Inferior parietal cortex (tissue), 1 donor: Measurements from ENCODE around the gene OVOL1.

Experiments used
- DNase-seq: peaks from one replicate; pipeline ENCODE4 v3.0.0-alpha.2; 2016; ENCODE audit errors: extremely low spot score

Gene OVOL1

DNA sequence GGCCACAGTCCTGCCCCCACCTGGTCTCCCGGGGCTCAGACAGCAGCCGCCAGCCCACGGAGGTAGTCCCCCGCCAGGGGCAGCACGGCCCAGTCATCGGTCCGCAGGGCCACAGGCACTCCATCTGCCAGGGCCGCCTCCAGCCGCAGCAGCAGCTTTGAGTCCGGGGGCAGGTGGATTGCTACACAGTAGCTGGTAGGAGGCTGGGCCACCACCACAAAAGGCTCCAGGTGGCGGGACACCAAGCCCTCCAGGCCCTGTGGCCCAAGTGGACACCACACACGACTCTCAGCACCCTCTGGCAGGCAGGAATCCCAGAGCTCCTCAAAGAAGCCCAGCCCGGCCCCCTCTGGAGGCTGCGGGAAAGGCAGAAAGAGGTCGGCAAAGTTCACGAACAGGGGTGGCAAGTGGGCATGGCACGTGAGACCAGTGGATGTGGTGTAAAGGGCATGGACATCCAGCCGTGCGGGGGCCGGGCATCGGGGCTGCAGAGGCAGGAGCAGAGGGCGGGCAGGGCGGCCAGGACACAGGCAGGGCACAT is 9.0 kb upstream of the OVOL1 start:
- DNase-seq, result no peak

DNA sequence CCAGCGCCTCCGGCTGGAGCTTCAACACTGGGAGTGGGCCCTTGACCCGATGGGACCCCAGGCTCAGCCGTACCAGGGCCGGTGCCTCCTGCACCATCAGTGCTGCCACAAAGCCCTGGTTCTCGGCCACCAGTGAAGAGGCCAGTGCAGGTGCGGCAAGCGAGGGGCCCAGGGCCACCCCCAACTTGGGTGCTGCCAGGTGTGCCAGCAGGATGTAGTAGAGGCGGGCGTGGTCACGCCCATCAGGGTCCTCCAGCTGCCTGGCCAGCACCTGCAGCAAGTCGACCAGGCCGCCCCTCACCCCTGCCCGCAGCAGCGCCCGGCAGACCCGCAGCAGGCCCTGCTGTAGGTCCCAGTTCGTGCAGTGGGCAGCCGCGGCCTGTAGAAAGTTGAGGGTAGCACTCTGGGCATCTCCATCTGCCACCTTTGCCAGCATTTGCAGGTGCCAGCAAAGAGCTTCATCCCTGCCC is 8.4 kb upstream of the OVOL1 start:
- no peak for DNase-seq

DNA sequence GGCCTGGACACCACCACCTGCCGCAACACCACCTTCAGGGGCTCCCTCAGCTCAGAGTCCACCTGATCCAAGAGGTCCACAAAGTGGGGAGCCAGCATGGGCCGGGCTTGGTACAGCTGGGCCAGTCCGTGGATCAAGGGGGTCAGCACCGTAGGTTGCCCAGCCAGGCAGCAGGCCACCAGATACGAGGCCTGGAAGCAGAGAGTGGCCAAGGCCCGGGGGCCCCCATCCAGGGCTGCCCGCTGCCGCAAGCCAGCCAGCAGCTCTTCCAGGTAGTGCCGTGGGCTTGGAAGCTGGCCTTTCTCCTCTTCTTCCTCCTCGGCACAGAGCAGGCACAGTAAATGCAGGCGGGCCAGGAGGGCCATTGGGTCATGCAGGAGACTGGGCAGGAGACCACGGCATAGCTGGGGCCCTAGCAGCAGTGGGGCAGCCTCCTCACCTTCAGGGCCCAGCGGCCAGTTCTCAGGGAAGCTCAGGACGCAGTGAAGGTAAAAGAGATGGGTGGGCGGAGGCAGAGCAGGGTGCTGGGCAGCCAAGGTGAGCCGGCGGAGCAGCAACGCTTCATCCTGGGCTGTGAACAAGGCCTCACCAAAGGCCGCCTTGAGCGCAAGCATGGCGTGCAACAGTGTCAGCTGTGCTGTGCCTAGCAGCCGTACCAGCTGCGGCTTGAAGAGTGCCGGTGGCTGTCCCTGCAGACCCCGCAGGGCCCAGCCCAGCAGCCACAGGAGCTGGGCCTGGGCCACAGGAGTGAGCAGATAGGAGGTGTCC is 7.8 kb upstream of the OVOL1 start:
- DNase-seq, result no peak

DNA sequence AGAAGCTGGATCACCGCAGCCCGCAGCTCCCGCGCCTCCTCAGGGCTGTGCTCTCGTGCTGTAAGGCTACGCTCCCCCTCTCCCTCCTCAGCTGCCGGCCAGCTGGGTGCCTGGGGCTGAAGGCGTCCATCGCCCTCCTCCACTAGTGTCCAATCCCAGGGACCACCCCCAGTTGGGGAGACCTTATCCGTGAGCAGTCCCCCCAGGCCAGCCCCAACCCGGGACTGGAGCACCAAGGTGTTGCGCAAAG is 7.3 kb upstream of the OVOL1 start:
- no peak for DNase-seq

DNA sequence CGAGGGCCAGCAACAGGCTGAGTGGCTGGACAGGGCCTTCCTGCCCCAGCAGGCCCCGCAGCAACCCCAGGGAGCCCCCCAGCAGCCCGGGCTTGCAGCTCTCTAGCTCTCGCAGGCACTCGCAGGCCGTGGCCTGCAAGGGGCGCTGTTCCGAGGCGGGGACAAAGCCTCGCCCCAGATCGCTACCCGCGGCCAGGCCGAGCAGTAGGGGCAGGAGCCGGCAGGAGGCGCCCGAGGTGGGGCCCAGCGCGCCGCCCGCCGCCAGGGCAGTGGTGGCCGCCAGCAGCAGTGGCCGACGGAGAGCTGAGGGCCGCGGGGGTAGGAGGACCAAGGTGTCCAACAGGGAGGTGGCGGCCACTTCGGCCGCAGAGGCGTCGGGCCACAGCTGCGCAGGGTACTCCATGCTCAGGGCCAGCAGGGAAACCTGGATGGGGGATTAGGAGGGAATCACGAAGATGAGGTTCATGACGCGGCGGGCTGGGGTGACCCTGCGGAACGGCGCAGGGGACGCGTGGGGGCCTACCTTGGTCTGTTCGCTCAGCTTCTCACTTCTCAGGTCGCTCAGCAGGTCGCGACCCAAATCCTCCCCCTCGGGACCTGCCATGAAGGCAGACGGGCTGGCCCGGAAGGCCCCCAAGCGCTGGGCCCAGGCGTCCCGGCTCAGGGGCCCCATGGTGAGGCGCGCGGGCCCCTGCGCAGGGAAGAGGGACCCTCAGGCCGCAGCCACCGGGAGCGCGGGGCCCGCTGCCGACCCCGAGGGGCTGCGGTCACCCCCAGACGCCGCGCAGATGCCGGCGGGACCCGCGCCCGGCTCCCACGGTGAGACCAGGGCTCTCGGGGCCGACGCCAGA is 6.7 kb upstream of the OVOL1 start:
- DNase-seq, result peak; percentile 48

DNA sequence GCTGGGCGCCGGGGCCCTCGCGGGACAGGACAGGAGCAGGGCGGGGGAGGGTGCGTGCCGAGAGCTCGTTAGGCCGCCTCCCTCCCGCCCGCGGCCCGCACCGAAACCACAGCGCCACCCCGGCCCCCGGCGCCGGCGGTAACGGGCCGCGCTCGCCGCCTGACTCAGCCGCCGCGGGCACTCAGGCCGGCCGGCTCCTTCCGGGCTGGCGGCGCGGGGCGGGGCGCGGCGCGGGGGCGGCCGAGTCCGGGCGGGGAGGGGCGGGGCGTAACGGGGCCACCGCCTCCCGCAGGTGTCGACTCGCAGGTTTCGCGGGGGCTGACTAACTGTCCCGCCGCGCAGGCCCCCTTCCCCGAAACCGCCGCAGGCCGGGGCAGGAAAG is 6.1 kb upstream of the OVOL1 start, which contains the start of gene AP5B1:
Gene AP5B1, minus strand, starts transcription at position 207 of the 382 bp plus-strand sequence. CDS start 385 bp downstream, outside the sequence.
- peak; percentile 4 for DNase-seq

DNA sequence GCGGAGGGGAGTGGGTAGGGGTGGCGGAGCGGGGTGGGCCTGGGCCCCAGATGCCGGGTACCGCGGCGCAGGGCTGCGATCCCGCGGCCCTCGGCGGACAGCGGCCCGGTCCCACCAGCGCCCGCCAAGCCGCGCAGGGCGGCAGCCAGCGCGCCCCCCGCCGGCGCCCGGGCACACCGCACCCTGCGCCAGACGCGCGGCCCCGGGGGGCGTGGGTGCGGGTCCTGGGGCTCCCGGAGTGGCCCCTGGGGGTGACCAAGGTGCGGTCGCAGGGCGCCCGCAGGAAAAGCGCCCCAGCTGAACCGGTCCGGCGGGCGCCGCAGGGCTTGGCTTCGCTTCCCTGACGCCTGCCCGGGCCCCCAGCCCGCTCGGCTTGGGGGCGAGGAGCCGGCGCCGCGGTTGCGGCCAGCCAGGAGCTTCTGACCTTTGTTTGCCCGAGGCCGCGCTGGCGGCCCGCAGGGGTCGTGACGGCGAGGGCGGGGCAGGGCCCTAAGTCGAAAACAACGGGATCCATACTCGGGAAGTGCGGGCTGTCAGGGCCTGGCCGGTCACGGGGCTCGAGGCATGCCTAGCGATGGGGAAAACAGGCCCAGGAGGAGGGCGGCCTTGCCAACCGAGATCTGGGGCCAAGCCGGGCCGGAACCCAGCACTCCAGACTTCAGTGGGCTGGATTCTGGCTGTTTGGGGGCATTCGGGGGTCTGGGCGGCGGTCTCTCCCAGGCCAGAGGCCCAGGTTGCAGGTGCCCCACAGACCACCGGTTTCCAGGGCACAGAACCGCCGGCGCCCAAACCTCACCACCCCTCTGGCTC is 5.5 kb upstream of the OVOL1 start:
- no peak for DNase-seq

DNA sequence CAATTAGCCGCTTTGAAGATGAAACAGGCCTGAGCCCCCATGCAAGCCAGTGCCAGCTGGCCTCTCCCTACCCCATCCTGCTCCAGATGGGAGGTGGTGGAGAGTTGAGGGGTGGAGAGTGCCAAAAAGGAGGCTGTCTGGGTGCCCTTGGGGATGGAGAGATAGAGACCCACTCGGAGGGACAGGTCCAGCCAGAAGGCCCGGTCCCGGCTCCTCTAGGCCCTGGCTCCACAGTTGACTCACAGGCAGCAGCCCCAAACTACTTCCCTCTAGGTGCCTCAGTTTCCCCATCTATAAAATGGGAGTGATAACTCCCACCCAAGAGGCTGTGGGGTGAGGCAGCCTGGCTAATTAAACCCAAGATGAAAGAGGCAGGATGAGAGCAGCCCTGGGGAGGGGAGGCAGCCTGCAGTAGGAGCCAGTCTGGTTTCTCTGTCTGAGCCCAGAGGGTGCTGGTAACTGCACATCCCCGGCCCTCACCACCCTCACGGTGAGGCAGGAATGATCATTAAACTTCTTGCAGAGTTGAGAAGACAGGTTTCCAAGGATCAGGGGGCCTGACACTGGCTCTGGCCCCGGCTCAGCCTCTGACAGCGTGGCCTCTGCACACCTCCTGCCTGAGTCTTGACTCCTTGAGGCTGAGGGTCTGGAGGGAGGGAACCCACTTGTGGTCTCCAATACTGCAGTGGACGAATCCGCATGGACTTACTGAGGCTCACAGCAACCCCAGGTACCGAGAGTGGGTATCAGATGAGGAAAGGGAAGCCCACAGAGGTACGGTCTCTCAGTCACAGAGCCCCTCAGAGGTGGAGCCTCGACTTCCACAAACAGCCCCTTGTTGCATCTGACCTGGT is 4.7 kb upstream of the OVOL1 start:
- no peak for DNase-seq

DNA sequence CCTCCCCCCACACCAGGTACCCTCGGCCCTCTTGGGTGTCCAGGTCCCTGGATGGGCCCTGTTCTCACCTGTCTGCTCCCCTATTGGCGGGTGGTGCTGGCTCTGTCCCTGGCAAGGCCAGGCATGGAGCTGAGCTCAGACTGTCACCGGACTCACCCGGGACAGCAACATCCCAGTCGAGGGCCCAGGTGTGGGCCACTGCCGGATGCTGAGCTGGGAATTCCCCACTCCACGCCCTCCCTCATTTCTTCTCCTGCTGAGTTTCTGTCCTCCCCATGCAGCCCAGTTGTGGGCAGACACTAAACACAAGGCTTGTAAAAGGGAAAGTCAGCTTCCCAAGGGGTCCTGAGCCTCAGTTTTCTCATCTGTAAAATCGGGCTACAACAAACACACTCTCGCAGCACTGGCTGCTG is 4.0 kb upstream of the OVOL1 start:
- no peak for DNase-seq

DNA sequence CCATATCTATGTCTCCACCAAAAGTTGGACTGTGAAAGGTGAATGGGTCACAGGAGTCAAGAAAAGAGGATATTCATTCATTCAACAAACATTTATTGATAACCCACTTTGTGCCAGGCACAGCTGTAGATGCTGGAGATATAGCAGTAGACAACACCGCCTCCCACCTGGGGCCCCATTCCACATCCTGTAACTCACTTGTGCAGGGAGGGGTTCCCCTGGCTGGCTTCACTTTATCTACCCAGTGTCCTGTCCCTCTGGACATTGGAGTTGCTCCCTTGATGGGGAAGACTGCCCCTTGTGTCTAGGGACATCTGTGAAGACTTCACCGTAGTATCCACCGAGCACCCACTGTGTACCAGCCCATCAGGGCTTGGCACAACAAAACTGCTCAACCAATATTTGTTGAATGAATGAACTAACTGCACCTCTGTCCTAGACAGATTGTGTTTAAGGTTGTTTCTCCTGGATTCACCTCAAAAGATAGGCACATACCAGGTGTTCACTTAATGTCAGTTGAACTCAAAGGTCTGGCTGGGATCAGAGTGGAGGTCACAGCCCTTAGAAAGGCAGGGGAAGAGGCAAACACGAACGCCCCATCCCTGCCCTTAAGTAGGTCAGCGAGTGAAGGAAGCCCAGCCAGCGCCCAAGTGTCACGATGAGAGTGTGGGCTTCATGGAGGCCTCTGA is 1.4 kb upstream of the OVOL1 start:
- DNase-seq, result no peak

DNA sequence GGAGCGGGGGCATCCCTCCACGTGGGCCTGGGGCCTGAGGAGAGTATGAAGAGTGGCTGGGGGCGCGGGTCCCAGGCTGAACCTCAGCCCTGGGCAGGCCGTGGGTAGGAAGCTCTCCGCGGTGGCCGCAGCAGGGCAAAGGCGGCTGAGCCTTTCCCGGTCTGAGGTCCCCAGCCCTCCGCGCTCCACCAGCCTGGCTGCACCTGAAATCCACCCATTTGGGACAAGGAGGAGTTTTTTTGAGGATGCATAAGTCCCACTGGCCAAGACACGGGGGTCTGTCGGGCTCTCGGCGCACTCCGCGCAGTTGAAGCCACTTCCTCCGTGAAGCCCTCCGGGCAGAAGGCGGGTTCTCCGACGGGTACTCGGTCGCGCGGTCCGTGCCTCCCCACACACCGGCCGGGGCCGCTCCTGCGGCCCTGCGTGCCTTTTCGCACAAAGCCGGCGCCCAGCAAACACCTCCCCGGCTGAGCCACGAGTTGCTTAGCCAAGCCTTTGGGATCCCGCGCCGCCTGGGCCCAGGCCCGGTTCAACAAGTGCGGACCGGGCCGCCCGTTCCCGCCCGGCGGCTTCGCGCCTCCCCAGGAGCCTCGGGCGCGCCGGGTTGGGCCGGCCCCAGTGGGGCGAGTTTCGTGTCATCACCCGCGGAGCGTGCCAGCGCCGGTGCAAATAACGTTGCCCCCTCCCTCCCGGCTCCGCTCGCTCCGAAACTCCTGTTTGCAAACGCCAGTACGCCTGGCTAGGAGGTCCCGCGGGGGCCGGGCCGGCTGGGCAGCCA is 666 bp upstream of the OVOL1 start:
- no peak for DNase-seq

DNA sequence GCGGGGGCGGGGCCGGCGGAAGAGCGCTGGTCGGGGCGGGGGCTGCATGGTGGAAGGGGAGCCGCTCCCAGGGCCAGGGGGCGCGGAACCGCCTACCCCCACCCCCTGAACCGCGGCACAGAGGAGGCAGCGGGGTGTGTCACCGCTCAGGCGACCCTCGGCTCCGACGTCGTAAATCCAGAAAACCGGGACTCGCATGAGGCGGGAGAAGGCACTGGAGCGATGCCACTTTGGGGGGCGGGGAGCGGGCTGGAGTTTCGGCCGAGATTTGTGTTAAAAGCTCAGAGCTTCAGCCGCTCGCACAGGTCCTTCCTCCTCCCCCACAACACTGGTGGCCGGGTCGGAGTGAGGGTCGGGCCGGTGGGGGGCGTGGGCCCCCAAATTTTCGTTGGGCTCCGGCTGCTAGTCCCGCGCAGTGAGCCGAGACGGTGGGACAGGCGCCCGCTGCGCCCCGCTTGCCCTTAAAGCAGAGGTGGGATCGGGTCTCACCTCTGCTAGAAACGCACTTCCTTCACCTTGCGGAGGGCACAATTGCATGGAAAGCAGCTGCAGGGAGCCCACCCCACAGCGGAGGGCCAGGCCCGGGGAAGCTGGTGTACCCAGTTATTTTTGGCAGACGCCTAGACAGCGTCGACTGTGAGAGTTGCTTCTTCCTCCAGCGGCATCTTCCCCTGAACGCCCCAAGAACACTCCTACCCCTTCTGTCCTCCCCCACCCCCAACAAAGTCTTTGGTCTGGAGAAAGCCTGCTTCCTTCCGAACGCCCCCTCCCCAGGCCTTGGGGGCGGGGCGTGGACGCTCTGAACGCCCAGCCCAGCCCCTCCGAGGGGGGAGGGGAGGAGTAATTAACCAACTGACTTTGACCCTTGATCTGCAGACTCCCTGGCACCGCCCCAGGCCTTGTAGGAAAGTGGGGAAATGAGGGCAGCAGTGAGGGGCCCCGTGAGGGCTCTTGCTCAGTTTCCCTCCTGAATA is 1.1 kb downstream of the OVOL1 start:
- DNase-seq, result no peak

DNA sequence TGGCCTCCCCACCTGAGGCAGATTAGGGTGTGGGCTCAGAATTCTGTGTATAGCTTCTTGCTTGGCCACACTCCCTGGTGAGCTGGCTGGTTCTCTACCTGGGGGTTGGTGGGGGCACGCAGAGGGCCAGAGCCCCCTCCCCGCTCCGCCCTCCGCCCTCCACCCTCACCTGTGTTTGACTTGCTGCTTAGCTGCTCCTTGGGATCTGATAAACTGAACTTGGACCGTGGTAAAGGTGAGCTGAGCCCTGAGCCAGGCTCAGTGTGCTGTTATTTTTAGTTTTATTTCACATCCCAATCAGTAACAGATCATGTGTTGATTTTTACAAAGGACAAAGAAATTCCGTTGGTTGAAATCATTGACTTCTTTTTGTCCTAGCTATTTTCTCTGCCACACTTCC is 2.0 kb downstream of the OVOL1 start:
- no peak for DNase-seq

DNA sequence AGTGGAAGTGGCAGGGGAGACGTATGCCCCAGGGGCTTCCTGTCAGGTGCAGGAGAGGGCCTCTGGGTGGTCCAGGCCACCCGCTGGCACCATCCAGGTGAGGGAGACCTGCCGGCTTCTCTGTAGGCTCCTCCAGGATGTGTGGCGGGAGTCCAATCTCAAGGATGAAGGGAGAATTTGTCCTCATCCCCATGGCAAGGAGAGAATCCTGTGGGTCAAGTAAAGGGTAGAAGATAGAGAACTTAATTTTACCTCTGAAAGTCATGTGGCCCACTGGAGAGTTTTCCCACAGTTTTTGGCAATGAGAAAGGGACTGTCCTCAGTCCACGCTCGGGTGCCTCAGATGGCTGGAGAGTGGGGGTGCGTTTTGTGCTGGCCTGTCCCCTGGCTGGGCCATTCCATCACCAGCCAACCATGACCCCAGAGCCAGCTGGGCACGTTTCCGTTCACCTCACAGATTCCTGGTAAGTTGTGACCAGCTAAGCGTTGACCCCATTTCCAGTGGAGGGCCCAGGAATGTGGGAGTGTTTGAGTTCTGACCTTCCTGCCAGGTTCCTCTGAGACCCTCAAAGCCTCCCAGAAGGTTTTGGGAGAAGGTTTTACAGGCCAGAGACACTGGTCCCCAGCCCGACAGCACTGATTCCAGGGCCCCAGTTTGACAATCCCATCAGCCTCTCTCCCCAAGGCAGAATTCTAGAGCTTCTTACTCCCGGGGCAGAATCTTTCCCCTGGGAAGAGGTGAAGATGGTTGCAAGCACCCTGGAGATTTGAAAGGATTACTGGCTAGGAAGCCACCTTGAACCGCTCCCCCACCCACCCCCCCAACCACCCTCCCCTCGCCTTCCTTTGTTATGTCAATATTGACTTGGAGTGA is 2.6 kb downstream of the OVOL1 start:
- DNase-seq, result no peak

DNA sequence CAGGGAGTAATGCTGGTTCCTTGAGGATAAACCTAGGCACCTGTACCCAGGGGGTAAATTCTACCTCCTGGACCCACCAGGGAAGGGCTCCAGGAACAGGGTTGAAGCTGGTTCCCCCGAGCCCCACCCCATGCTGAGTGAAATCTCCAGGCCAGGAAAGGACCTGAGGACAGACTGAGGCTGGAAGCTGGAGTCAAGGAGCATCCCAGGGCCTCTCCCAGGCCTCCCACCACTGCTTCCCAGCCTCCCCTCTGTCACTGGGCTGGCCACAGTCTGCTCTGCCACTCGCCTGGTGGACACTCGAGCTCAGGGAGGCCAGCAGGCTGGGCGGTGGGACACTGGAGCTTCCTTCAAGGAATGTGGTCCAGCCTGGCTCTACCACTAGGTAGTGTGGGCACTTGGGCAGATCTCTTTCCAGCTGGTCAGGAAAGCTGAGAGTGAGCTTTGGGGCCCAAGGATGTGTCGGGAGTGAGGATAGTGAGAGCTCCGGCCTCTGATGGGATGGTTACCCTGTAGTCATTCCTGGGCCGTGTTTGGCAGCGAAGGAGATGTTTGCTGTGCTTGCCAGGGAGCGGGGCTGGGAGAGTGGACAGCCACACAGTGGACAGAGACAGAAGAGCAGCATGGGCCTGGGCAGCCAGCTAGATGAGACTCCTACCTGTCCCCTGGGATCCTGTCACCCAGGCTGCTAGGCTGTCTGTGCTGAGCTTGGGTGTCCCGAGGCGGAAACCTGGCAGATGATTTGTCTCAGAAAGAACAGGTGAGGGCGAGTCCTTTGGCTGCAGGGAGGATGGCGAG is 3.4 kb downstream of the OVOL1 start:
- no peak for DNase-seq

DNA sequence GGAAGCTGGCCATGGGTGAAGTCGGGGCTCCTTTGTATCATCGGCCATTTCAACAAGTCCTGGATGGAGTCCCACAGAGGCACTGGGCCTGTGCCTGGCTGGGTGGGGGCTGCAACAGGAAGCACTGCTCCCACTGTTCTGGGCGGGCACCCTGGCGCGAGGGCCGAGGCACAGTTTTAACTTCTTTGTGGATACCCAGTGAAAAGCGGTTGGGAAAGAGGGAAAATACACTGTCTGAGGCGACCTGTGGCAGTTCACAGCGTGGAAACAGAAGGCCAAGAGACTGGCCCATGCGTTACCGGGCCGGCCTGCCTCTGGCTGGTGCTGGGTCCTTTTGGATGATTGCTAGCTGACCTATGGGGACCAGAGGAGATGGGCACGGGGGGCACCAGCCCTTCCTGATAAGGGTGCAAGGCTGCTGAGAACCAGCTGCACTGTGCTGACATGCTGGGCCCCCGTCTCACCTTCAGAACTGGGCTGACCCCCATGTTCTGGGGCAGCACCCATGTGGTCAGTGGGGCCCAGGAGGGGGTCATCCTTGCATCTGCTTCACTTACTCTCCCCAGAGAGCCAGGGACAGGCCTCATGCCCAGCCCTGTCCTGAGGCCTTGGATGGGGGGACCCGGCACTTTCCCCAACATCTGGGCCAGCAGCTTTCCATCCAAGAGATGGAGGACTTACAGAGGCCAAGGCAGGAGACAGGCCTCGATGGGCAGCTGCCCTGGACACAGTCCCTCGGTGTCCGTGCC is 4.2 kb downstream of the OVOL1 start:
- DNase-seq, result no peak
